ENCODE measurements around the gene PTPRD. TPM values are rescaled to one million over a fixed set of nuclear protein-coding genes. Genes with fewer than 3 reads are reported as not detected.

The PTPRD gene
- total RNA-seq, 1 donor from 2014 or later, result 197 TPM

GRCh38 chr9:9504869-9505268 is 1107.9 kb downstream of the PTPRD start:
- Mint-ChIP-seq H3K27me3 (no peaks in the 10 kb centered on the region), H3K4me1 (ENCODE audit: unreplicated experiment) (no peaks in the 10 kb centered on the region), H3K4me3 (no peak overlapping the region), H3K27ac (no peak overlapping the region), H3K9me3 (peaks cover 5% of the 10 kb centered on the region), H3K36me3 (no peaks in the 10 kb centered on the region)
- DNase-seq (ENCODE audit: extremely low spot score, unreplicated experiment), result no peak
- no peak for TF ChIP-seq CTCF (conservative IDR thresholded peaks at IDR 0.05)

- Mint-ChIP-seq H3K36me3 (no peaks in the 10 kb centered on the region), H3K27ac (no peak overlapping the region), H3K4me3 (no peak overlapping the region), H3K4me1 (ENCODE audit: unreplicated experiment) (no peaks in the 10 kb centered on the region), H3K27me3 (no peaks in the 10 kb centered on the region), H3K9me3 (peaks cover 5% of the 10 kb centered on the region)
- peak; percentile 34 for TF ChIP-seq CTCF (conservative IDR thresholded peaks at IDR 0.05)
- DNase-seq (ENCODE audit: extremely low spot score, unreplicated experiment), result no peak
Measured at GRCh38 chr9:9499546-9499945, 1113.3 kb downstream of the PTPRD start.

- no peaks in the 10 kb centered on the region for H3K36me3 Mint-ChIP-seq
- no peak for TF ChIP-seq CTCF (conservative IDR thresholded peaks at IDR 0.05)
- no peak for DNase-seq (ENCODE audit: extremely low spot score, unreplicated experiment)
- H3K9me3 Mint-ChIP-seq, result peaks cover 10% of the 10 kb centered on the region
- H3K27me3 Mint-ChIP-seq, result no peaks in the 10 kb centered on the region
- H3K4me3 Mint-ChIP-seq, result no peak overlapping the region
- H3K27ac Mint-ChIP-seq, result no peak overlapping the region
- no peaks in the 10 kb centered on the region for H3K4me1 Mint-ChIP-seq (ENCODE audit: unreplicated experiment)
Measured at GRCh38 chr9:9498846-9499245, 1114.0 kb downstream of the PTPRD start.

- Mint-ChIP-seq H3K36me3 (no peaks in the 10 kb centered on the region), H3K27ac (no peak overlapping the region), H3K27me3 (no peaks in the 10 kb centered on the region), H3K9me3 (peaks cover 11% of the 10 kb centered on the region), H3K4me3 (no peak overlapping the region), H3K4me1 (ENCODE audit: unreplicated experiment) (no peaks in the 10 kb centered on the region)
- no peak for TF ChIP-seq CTCF (conservative IDR thresholded peaks at IDR 0.05)
- DNase-seq (ENCODE audit: extremely low spot score, unreplicated experiment), result no peak
Measured at GRCh38 chr9:9498128-9498527, 1114.7 kb downstream of the PTPRD start.

GRCh38 chr9:9494336-9494735 is 1118.5 kb downstream of the PTPRD start:
- no peak overlapping the region for H3K27ac Mint-ChIP-seq
- no peaks in the 10 kb centered on the region for H3K27me3 Mint-ChIP-seq
- TF ChIP-seq CTCF (conservative IDR thresholded peaks at IDR 0.05), result no peak
- no peak overlapping the region for H3K4me3 Mint-ChIP-seq
- DNase-seq (ENCODE audit: extremely low spot score, unreplicated experiment), result no peak
- no peaks in the 10 kb centered on the region for H3K36me3 Mint-ChIP-seq
- H3K4me1 Mint-ChIP-seq (ENCODE audit: unreplicated experiment), result no peaks in the 10 kb centered on the region
- peaks cover 11% of the 10 kb centered on the region for H3K9me3 Mint-ChIP-seq

GRCh38 chr9:9492506-9492905 is 1120.3 kb downstream of the PTPRD start:
- H3K27ac Mint-ChIP-seq, result no peak overlapping the region
- peaks cover 11% of the 10 kb centered on the region for H3K9me3 Mint-ChIP-seq
- no peaks in the 10 kb centered on the region for H3K36me3 Mint-ChIP-seq
- TF ChIP-seq CTCF (conservative IDR thresholded peaks at IDR 0.05), result no peak
- no peaks in the 10 kb centered on the region for H3K27me3 Mint-ChIP-seq
- H3K4me3 Mint-ChIP-seq, result no peak overlapping the region
- no peak for DNase-seq (ENCODE audit: extremely low spot score, unreplicated experiment)
- no peaks in the 10 kb centered on the region for H3K4me1 Mint-ChIP-seq (ENCODE audit: unreplicated experiment)
